ENCODE results near the gene OPRPN.

Gene OPRPN, protein sequence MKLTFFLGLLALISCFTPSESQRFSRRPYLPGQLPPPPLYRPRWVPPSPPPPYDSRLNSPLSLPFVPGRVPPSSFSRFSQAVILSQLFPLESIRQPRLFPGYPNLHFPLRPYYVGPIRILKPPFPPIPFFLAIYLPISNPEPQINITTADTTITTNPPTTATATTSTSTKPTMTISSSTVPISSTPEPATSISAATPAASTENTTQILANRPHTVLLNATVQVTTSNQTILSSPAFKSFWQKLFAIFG

DNA sequence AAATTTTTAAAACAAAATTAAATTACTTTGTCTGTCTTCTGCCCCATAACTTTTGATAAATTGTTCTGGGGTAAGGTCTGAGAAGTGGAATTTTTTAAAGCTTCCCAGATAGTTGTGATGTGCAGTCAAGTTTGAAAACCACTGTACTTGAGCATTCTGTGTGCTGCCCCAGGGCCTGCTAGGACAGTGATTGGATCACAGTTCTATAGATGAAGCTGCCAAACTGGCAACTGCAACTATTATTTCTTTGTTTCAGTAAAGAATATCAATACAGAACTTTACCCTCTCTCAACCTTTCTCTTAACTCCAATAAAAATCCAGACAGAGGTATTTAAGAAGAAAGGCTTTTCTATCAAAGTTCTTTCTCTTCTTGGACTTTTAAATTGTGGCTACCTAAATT, at the start of gene OPRPN:
Gene OPRPN (plus strand): TSS at position 361 of the 400 bp plus-strand sequence. CDS start 1,346 bp downstream, outside the sequence.
- DNase-seq, result no peak

DNA sequence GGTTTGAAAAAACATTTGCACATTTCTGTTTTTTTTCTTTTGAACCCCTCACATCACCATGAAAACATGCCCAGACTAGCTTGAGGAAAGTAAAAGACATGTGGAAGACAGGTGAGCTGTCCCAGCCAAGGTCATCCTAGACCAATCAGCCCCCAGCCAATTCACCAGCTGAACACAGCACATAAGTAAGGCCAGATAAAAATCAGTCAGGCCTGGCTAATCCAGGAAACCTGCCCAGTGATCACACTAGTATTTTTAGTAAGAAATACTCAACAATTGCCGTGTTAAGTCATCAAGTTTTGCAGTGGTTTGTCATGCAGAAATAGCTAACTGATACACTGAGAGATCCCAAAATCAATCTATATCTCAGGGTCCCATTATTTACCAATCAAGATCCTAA, 41.6 kb upstream of the OPRPN start:
- DNase-seq, result no peak

DNA sequence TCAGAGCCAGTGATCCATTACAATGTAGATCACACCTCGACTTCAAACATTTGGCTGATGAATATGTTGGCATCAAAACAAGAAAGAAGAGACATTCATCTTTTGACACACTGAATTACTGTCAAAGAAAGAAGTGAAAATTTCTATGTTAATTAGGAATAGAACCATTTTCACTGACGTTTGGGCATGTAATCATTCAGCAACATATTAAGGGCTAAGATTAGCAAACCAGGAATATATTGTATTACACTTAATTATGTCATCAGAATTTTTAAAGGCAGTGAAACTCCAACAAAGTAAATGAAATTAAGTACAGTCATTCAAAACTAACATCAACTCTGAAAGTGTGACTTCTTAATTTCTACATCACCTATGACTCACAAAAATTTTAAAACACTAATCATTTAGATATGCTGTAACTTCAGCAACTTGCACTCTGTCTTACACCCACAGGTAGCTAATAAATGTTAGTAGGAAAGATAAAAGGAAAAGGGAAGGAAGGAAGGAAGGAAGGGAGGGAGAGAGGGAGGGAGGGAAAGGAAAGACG, 38.6 kb upstream of the OPRPN start:
- DNase-seq, result no peak

DNA sequence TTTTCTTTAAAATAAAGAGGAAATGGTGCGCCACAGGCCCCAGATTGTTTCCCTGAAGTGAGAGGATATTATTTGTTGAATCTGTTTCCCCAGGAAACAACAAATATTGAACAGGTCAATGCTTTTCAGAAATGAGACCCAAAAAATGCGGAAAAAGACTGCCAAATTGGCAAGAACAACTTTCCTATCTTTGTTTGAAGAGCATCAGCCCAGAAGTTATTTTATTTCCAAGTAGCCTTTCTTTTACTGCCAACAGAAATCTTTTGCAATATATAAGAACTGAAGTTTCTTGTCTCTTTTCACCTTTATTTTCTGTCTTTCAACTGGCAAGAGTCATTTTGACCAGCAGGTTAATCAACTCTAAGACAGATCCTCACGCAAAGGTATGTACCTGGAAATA, 37.3 kb upstream of the OPRPN start, which contains the start of gene SMR3A:
Gene SMR3A (plus strand): TSS at position 301 of the 400 bp plus-strand sequence. CDS start 1,356 bp downstream, outside the sequence.
- DNase-seq, result no peak

DNA sequence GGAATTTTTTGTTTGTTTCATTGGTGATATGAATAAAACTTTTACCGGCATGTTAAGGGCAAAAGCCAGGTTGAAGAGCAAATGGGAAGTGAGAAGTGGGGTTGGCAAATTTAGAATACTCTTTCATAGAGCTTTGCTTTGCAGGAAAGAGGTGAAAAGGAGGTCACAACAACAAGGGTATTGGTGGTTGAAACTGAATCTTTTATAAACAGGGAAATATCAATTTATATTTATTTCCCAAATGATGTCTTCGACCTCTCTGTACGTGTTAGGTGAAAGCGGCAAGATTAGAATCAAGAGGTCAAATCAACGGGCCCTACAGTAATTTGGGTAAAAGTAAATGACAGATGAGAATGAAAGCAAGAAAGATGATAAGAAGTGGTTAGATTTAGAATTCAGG, 33.7 kb upstream of the OPRPN start:
- no peak for DNase-seq

DNA sequence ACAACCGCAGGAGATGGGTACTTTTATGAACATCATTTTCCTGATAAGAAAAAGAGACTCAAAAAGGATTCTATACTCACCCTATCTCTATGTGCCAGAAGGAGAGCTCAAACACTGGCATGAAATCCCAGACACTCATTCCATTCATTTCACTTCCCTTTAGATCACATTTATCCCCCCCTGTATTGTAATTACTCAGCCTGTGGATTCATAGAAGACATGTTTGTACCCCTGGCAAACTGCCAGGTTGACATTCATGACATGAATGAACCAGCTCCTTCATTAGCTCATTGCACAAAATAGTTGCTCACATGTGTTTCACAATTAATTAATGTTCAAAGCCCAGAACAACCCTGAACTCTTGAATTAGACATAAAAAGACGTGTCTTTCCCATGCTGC, 32.3 kb upstream of the OPRPN start:
- DNase-seq, result no peak

DNA sequence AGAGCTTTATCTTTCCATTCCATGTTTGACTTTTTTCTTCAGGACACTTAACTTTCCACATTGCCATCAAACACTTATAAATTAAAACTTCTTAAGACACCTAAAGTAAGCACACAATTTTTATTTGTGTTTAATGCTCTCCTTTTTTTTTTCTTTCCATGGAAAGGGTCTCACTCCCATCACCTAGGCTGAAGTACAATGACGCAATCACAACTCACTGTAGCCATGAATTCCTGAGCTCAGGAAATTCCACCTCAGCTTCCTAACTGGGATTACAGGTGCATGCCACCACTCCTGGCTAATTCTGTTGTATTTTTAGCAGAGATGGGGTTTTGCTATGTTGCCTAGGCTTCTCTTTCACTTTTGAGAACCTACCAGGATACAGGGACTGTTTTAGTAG, 29.9 kb upstream of the OPRPN start:
- DNase-seq, result no peak

DNA sequence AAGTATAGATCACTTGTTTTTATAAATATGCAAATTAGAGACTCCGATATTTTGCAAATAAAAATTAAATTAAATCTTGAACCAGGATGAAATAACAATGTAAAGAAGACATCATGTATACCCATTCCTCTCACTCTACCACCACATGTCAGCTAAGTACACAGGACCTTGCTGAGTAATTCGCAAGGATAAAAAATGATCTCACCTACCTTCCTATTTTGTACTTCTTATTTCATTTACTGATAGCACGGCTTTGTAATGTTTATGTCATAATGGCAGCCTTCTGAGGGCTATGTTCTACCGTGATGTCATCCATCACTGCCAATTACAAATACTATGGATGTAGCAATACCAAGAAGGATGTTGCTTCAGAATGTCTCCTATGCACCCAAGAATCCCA, 25.8 kb upstream of the OPRPN start:
- DNase-seq, result no peak

DNA sequence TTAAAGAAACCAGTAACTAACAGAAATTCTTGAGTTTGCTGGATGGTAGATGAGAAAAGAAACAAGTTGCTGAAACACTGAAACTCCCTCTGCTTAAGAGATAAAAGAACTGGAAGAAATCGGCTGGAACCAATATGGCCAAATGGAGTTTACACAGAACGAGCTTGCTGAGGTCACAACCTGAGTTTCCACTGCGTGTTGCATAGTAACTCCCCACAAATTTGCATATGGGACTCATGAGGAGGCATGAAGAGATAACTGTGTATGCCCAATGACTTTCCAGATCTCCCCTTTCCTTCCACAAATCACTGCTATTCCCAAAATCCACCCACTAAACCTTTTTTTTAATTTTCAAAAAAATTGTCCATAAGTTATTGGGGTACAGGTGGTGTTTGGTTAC, 25.0 kb upstream of the OPRPN start:
- no peak for DNase-seq

DNA sequence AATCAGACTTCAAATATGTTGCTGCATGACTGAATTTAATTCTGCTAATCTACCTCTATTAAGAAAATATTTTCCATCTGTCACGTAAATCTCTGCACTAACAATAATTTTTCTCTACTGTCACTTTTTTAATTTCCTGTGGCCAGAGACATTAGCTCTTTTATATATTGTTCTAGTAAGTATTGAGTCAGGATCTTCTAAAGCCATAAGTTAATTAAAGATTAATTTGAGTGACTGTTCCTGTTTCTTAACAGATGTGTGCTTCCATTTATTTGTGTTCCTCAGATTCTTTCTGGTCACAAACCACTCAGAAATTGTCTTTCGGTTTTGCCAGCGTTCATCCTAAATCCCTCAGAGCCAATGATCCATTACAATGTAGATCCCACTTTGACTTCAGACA, 17.2 kb upstream of the OPRPN start:
- DNase-seq, result no peak

DNA sequence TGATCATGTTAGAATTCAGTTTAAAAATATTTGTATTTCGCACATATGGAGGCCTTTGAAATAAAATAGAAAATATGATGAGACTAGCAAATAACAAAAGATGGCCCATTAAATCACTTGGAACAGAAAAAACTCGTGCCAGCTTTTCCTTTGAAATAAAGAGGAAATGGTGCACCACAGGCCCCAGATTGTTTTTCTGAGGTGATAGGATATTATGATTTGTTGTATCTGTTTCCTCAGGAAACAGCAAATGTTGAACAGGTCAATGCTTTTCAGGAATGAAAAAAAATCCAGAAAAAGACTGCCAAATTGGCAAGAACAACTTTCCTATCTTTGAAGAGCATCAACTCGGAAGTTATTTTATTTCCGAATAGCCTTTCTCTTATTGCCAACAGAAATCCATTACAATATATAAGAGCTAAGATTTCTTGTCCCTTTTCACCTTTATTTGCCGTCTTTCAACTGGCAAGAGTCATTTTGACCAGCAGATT, 15.0 kb upstream of the OPRPN start, which contains the start of gene SMR3B:
Gene SMR3B (plus strand): TSS at position 441 of the 491 bp plus-strand sequence. CDS start 1,380 bp downstream, outside the sequence.
- no peak for DNase-seq

DNA sequence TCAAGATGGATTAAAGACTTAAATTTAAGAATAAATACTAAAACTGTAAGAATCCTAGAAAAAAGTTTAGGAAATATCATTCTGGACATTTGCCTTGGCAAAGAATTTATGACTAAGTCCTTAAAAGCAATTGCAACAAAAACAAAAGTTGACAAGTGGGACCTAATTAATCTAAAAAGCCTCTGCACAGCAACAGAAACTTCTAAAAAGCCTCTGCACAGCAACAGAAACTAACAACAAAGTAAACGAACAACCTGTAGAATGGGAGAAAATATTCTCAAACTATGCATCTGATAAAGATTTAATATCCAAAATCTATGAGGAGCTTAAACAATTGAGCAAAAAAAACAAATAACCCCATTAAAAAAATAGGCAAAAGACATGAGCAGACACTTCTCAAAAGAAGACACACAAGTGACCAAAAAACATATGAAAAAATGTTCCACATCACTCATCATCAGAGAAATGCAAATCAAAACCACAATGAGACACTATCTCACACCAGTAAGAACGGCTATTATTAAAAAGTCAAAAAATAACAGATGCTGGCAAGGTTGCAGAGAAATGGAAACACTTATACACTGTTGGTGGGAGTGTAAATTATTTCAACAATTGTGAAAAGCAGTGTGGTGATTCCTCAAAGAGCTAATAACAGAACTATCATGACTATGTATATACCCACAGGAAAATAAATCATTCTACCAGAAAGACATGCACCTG, 5.5 kb upstream of the OPRPN start:
- no peak for DNase-seq

DNA sequence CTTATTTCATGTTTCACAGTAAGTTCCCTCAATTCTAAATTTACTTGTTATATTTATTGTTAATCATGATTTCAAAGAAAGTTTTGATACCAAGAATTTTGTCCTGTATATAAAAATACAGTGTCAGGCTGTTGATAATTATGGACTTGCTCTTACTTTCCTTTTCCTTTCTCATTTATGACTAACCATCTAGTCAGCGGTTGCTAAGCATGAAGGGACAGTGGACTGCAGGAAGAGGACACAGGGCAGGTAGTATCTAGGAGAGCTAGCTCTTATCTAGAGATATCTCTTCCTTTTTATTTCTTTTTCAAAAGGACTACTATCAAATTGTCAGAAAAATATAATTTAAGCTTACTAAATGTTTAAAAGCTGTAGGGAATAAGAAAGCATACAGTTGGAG, 1.6 kb downstream of the OPRPN start:
- no peak for DNase-seq

DNA sequence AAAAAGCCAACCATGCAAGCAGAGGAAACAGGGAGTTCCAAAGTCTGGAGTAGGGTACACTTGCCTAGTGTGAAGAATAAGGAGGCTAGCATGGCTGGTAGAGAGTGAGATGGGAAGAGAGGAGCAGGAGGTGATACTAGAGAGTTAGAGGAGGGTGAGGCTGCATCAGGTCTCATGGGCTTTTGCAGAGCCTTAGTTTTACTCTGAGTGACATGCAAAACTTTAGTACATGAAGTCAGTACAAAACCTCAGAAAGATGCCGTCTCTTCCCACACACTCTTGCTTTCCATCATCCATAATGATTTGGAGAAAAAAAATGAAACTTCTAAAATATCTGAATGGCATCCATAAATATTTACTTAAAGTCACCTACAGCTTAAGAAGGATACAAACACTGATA, 5.0 kb downstream of the OPRPN start:
- DNase-seq, result no peak

DNA sequence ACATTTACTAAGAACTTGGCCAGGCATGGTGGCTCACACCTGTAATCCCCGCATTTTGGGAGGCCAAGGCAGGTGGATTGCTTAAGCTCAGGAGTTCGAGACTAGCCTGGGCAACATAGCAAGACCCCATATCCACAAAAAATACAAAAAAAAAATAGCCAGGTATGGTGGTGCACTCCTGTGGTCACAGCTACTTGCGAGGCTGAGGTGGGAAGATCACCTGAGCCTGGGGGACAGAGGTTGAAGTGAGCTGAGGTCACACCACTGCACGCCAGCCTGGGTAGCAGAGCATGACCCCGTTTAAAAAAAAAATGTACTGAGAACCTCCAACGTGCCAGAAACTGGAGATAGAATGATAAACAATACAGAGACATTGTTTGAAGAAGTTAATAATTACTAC, 8.0 kb downstream of the OPRPN start:
- no peak for DNase-seq

DNA sequence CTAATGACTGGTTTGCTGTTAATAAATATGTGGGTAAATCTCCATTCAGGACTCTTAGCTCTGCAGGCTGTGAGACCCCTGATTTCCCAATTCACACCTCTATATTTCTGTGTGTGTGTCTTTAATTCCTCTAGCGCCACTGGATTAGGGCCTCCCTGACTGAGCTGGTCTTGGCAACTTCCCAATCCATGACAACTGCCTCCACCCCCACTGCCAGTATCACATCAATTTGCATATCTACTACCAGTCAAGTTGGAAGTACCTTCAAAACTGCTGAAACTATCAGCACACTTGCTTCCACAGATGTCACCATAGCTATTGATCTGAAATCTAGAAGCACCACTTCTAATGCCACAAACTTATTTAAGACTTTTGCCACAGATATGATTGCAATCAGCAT, 27.6 kb downstream of the OPRPN start:
- DNase-seq, result no peak

DNA sequence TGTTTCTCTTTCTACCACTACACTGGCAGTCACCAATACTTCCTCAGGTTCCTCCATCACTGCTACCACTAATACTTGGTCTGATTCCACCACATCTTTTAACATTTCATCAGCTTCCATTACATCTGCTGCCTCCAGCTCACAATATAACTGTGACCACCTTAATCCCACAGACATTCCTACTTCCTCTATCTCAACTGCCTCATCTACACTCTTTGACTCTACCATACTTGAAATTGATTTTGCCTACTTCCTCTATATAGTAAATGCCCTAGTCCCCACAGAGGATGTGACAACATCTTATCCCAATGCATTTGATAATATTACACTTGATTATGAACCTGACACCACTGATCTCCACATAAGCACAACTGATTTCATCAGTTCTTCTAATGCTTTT, 29.0 kb downstream of the OPRPN start:
- DNase-seq, result no peak

DNA sequence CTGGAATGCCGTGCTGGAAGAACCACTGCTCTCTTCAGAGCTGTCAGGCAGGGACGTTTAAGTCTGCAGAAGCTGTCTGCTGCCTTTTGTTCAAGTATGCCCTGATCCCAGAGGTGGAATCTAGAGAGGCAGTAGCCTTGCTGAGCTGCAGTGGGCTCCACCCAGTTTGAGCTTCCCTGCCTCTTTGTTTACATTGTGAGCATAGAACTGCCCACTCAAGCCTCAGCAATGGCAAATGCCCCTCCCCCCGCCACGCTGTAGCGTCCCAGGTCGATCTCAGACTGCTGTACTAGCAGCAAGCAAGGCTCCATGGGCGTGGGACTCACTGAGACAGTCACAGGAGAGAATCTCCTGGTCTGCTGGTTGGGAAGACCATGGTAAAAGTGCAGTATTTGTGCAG, 39.5 kb downstream of the OPRPN start:
- DNase-seq, result no peak

DNA sequence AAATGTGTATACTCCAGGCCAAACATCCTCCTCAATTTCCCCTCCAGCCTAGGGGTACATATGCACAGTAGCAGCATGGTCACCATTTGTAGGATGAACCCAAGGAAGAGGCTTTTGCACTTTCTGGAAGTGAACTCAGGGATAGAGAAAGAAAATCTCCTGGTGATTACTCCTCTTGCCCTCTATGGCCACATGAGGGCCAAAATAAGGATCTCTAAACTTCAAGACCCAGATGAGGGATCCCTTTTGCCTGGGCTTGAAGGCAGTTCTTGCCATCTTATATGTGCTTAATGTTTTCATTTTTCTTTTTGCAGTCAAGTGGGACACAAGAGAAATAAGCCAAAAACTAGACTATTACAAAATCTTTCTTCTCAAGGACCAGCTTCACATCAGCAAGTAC, 44.7 kb downstream of the OPRPN start:
- DNase-seq, result no peak

DNA sequence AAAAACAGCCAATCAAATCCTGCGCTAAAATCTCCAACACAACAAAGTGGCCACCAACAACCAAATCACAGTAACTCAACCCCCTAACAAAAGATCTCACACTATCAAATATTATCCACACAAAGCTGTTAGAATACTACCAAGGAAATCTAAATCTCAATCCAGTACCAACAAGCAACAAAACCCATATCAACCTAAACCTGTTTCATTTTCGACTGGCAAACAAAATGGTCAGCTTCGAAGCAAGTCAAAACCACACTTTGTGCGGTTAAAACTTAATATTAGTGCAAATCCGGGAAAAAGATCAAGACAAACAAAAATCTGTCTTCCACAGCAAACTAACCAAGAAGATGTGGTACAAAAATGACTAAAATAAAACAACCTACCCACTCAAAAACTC, 45.6 kb downstream of the OPRPN start:
- no peak for DNase-seq

DNA sequence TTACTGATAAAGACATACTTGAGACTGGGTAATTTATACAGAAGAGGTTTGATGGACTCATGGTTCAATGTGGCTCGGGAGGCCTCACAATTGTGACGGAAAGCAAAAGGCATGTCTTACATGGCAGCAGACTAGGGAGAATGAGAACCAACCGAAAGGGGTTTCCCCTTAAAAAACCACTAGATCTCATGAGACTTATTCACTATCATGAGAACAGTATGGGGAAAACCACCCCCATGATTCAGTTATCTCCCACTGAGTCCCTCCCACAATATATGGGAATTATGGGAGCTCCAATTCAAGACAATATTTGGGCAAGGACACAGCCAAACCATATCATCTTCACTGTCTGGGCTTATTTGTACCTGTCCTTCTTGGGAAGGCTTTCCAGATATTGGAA, 51.5 kb downstream of the OPRPN start:
- no peak for DNase-seq

DNA sequence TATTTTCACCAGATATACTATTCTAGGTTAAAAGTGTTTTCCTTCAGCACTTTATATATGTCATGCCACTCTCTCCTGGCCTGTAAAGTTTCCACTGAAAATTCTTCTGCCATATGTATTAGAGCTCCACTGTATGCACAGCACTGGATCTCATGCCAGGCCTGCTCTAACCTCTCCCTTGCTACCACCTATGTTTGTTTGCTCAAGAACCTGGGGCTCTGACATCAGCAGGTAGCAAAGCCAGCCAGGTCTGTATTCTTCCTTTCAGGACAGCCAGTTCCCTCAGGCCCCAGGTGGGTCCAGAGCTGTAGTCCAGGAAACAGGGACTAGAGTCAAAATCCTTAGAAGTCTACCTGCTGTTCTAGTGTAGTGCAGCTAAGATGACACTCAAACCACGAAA, 55.2 kb downstream of the OPRPN start:
- no peak for DNase-seq

All from activated CD4-positive, alpha-beta T cell treated with anti-CD3 and anti-CD28 coated beads, Interleukin-2, amount 50 U/mL, for 4 hours (primary cell).